H1 (cell line): ENCODE data around the gene ADAMTS8. TPM values are rescaled to one million over a fixed set of nuclear protein-coding genes. Genes with fewer than 3 reads are reported as not detected.
A peak's percentile ranks its signal among the peaks of the same experiment; 100 is the strongest.

Experiments used
- CTCF ChIA-PET: fragments of 300-600 bp; sonication (Branson Sonifier 250); formaldehyde crosslinking; loops from one replicate; lab custom pipeline; 2021; ENCODE audit not compliant: partially characterized antibody; lab: Charles Lee
- POLR2A ChIA-PET: fragments of 300-600 bp; sonication (Branson Sonifier 250); formaldehyde crosslinking; loops from one replicate; lab custom pipeline; 2021; ENCODE audit warnings: inconsistent platforms; ENCODE audit not compliant: partially characterized antibody; lab: Charles Lee
- DNase-seq, 2 experiments: peaks; one replicate each; pipeline versions ENCODE4 v3.0.0 to v3.0.0-alpha.2; 2010 to 2022; ENCODE audit warnings: low spot score in 2 of 2, low read depth in 1 of 2, mixed read lengths in 1 of 2
- FAIRE-seq: peaks from 2 replicates; lab custom pipeline; 2011; peaks lifted over from hg19 to GRCh38; lab: Jason Lieb, UNC
- H2AFZ ChIP-seq: 2 replicates; pipeline ENCODE4 v1.8.1; 2012; ENCODE audit warnings: low read length, inconsistent platforms
- H2AK5ac ChIP-seq: 2 replicates; pipeline ENCODE4 v1.6.1; 2013; ENCODE audit warnings: low read depth, low read length
- H2BK120ac ChIP-seq: replicated peaks from 2 replicates; pipeline ENCODE3; 2013; ENCODE audit warnings: low read depth, low read length, inconsistent platforms
- H2BK12ac ChIP-seq: 2 replicates; pipeline ENCODE4 v1.6.1; 2013; ENCODE audit warnings: low read depth, low read length
- H2BK15ac ChIP-seq: 2 replicates; pipeline ENCODE4 v1.6.1; 2013; ENCODE audit warnings: low read length
- H2BK20ac ChIP-seq: 2 replicates; pipeline ENCODE4 v1.6.1; 2013; ENCODE audit warnings: low read length
- H2BK5ac ChIP-seq: 2 replicates; pipeline ENCODE4 v1.6.1; 2013; ENCODE audit warnings: low read depth, low read length
- H3K14ac ChIP-seq: 2 replicates; pipeline ENCODE4 v1.6.1; 2013; ENCODE audit warnings: inconsistent platforms; ENCODE audit not compliant: insufficient read length
- H3K18ac ChIP-seq: 2 replicates; pipeline ENCODE4 v1.6.1; 2013; ENCODE audit warnings: low read length; ENCODE audit errors: extremely low read depth
- H3K23ac ChIP-seq: 2 replicates; pipeline ENCODE4 v1.6.1; 2013; ENCODE audit warnings: inconsistent platforms; ENCODE audit not compliant: insufficient read length
- H3K23me2 ChIP-seq: 2 replicates; pipeline ENCODE4 v1.6.1; 2013; ENCODE audit warnings: low read depth, low read length
- H3K27ac ChIP-seq: 2 replicates; pipeline ENCODE4 v1.6.1; 2011; ENCODE audit warnings: low read depth, low read length, inconsistent platforms
- H3K27me3 ChIP-seq, 4 experiments: replicated peaks in 1 of 4; 1 replicate in 1 of 4; 2 replicates in 3 of 4; pipeline versions ENCODE4 v1.6.1 to v1.8.1; 2011 to 2013; ENCODE audit warnings: low read length in 3 of 4, mild to moderate bottlenecking in 3 of 4, inconsistent platforms in 2 of 4, mixed read lengths in 2 of 4, moderate library complexity in 1 of 4; ENCODE audit not compliant: control insufficient read depth in 3 of 4, insufficient read depth in 3 of 4; ENCODE audit errors: extremely low read depth in 1 of 4
- H3K36me3 ChIP-seq, 4 experiments: 2 replicates each; pipeline versions ENCODE4 v1.6.1 to v1.8.1; 2011 to 2013; ENCODE audit warnings: mild to moderate bottlenecking in 4 of 4, low read length in 3 of 4, moderate library complexity in 2 of 4, control low read depth in 1 of 4, inconsistent platforms in 1 of 4; ENCODE audit not compliant: insufficient read depth in 4 of 4, control insufficient read depth in 2 of 4
- H3K4ac ChIP-seq: replicated peaks from 2 replicates; pipeline ENCODE3; 2013; ENCODE audit warnings: low read length, low read depth, mixed read lengths, inconsistent platforms; ENCODE audit not compliant: insufficient read length
- H3K4me1 ChIP-seq, 4 experiments: replicated peaks in 1 of 4; 1 replicate in 1 of 4; 2 replicates in 3 of 4; pipeline versions ENCODE4 v1.6.1 to v1.8.1; 2011 to 2013; ENCODE audit warnings: low read length in 3 of 4, inconsistent platforms in 2 of 4, mixed read lengths in 1 of 4; ENCODE audit not compliant: insufficient read depth in 4 of 4, control insufficient read depth in 3 of 4
- H3K4me2 ChIP-seq, 2 experiments: 2 replicates each; pipeline versions ENCODE4 v1.6.1 to v1.8.1; 2011 to 2013; ENCODE audit warnings: low read depth in 2 of 2, low read length in 2 of 2, control low read depth in 1 of 2, inconsistent platforms in 1 of 2, mild to moderate bottlenecking in 1 of 2; ENCODE audit not compliant: insufficient read depth in 1 of 2
- H3K4me3 ChIP-seq, 4 experiments: fragments of 200-600, 300-600 bp in 1 of 4; sonication (generic), shearing (Covaris generic), sonication (Bioruptor Twin) in 1 of 4; 2 replicates each; pipeline versions ENCODE4 v1.5.1 to v1.8.1; 2011 to 2016; ENCODE audit warnings: low read length in 4 of 4, low read depth in 3 of 4, control low read depth in 2 of 4, inconsistent platforms in 2 of 4, mild to moderate bottlenecking in 2 of 4, mixed read lengths in 1 of 4, moderate library complexity in 1 of 4; ENCODE audit not compliant: insufficient read depth in 2 of 4; ENCODE audit errors: extremely low read depth in 1 of 4
- H3K56ac ChIP-seq: replicated peaks from 2 replicates; pipeline ENCODE3; 2013; ENCODE audit warnings: low read depth, mild to moderate bottlenecking, mixed read lengths, low read length, inconsistent platforms; ENCODE audit not compliant: insufficient read length
- H3K79me1 ChIP-seq: 2 replicates; pipeline ENCODE4 v1.6.1; 2013; ENCODE audit warnings: low read depth, low read length, control low read depth
- H3K79me2 ChIP-seq, 2 experiments: 2 replicates each; pipeline versions ENCODE4 v1.6.1 to v1.8.1; 2012 to 2013; ENCODE audit warnings: low read length in 2 of 2, mild to moderate bottlenecking in 2 of 2, inconsistent platforms in 1 of 2; ENCODE audit not compliant: insufficient read depth in 2 of 2, control insufficient read depth in 1 of 2
- H3K9ac ChIP-seq, 4 experiments: replicated peaks in 1 of 4; 1 replicate in 1 of 4; 2 replicates in 3 of 4; pipeline versions ENCODE4 v1.6.1 to v1.8.1; 2011 to 2013; ENCODE audit warnings: low read depth in 3 of 4, low read length in 3 of 4, control low read depth in 2 of 4, mild to moderate bottlenecking in 2 of 4, moderate library complexity in 2 of 4, inconsistent platforms in 1 of 4; ENCODE audit errors: extremely low read depth in 1 of 4
- H3K9me3 ChIP-seq, 2 experiments: 2 replicates each; pipeline versions ENCODE4 v1.6.1 to v1.8.1; 2012 to 2013; ENCODE audit warnings: mild to moderate bottlenecking in 2 of 2, moderate library complexity in 2 of 2, control low read depth in 1 of 2, inconsistent platforms in 1 of 2, low read depth in 1 of 2, low read length in 1 of 2, mixed read lengths in 1 of 2; ENCODE audit not compliant: insufficient read depth in 2 of 2
- H4K20me1 ChIP-seq, 2 experiments: replicated peaks in 1 of 2; 2 replicates each; pipeline versions ENCODE3 to v1.8.1; 2011 to 2013; ENCODE audit warnings: inconsistent platforms in 2 of 2, low read length in 2 of 2, mild to moderate bottlenecking in 1 of 2; ENCODE audit not compliant: insufficient read depth in 2 of 2, control insufficient read depth in 1 of 2
- H4K5ac ChIP-seq: 2 replicates; pipeline ENCODE4 v1.6.1; 2013; ENCODE audit warnings: low read length, low read depth, mixed read lengths, inconsistent platforms; ENCODE audit not compliant: insufficient read length
- H4K8ac ChIP-seq: 2 replicates; pipeline ENCODE4 v1.8.0; 2013; ENCODE audit warnings: mild to moderate bottlenecking, moderate library complexity, low read length, inconsistent platforms; ENCODE audit not compliant: insufficient read depth; ENCODE audit errors: extremely low read depth
- H4K91ac ChIP-seq: replicated peaks from 2 replicates; pipeline ENCODE3; 2013; ENCODE audit warnings: low read length, mixed read lengths, inconsistent platforms; ENCODE audit not compliant: insufficient read length
- BACH1 ChIP-seq: IDR thresholded peaks from 2 replicates; pipeline ENCODE4 v1.6.1; 2012; ENCODE audit warnings: low read length, improper control_type of control experiment
- CEBPB ChIP-seq: IDR thresholded peaks from 2 replicates; pipeline ENCODE4 v1.6.1; 2012; ENCODE audit warnings: low read depth, low read length
- CREB1 ChIP-seq: IDR thresholded peaks from 2 replicates; pipeline ENCODE4 v1.6.1; 2012; ENCODE audit warnings: inconsistent platforms
- GABPA ChIP-seq: IDR thresholded peaks from 2 replicates; pipeline ENCODE4 v1.6.1; 2011; ENCODE audit warnings: mild to moderate bottlenecking, low read length, moderate library complexity, borderline replicate concordance; ENCODE audit not compliant: insufficient read depth
- KDM1A ChIP-seq: fragments of 200-600, 300-600 bp; sonication (generic); IDR thresholded peaks from 2 replicates; pipeline ENCODE4 v1.7.1; 2016; ENCODE audit warnings: mild to moderate bottlenecking, low read length, borderline replicate concordance
- POLR2A ChIP-seq, 2 experiments: IDR thresholded peaks; 1 replicate in 1 of 2; 2 replicates in 1 of 2; pipeline ENCODE4 v1.6.1; 2011; ENCODE audit warnings: low read depth in 2 of 2, low read length in 2 of 2, mild to moderate bottlenecking in 2 of 2; ENCODE audit errors: control extremely low read depth in 1 of 2
- POLR2AphosphoS5 ChIP-seq: IDR thresholded peaks from 2 replicates; pipeline ENCODE4 v1.6.1; 2011; ENCODE audit warnings: low read depth, low read length
- RBBP5 ChIP-seq: IDR thresholded peaks from 2 replicates; pipeline ENCODE4 v1.7.1; 2012; ENCODE audit warnings: low read depth, mild to moderate bottlenecking, inconsistent platforms, low read length, moderate library complexity, borderline replicate concordance
- SIX5 ChIP-seq: IDR thresholded peaks from 2 replicates; pipeline ENCODE4 v1.6.1; 2011; ENCODE audit warnings: mild to moderate bottlenecking, low read depth, low read length
- SP4 ChIP-seq: IDR thresholded peaks from 2 replicates; pipeline ENCODE4 v1.6.1; 2012; ENCODE audit warnings: low read length, inconsistent platforms
- TEAD4 ChIP-seq: IDR thresholded peaks from 2 replicates; pipeline ENCODE4 v1.6.1; 2012; ENCODE audit warnings: low read depth, low read length, inconsistent platforms, mixed read lengths
- WGBS, 2 experiments: shearing (Covaris generic) in 1 of 2; methylation state at CpG; one replicate each; pipeline versions ENCODE4 v1.1.6 to v1.1.7; 2013 to 2015; ENCODE audit warnings: low lambda C conversion rate in 2 of 2, mixed read lengths in 2 of 2, inconsistent platforms in 1 of 2, low coverage in 1 of 2, missing lambda C conversion rate in 1 of 2; ENCODE audit not compliant: insufficient replicate concordance in 2 of 2, insufficient coverage in 1 of 2, insufficient read length in 1 of 2; ENCODE audit errors: extremely low coverage in 1 of 2, missing lambda C conversion rate in 1 of 2; 5-methylcytosine and 5-hydroxymethylcytosine counted together
- polyA plus RNA-seq, 7 experiments: library from polyadenylated mRNA; depleted of rRNA in 3 of 7; stranded (reverse) in 5 of 7; unstranded in 2 of 7; fragments of >200 nt in 5 of 7; fragments of 200-250 nt in 2 of 7; gene quantifications; 1 replicate in 5 of 7; 2 replicates in 1 of 7; 4 replicates in 1 of 7; pipeline versions ENCODE4 v1.2.1 to v1.2.3, GENCODE V29; 2011 to 2013; ENCODE audit warnings: missing spikeins in 2 of 7, mixed read lengths in 2 of 7
- total RNA-seq: library from RNA; stranded (reverse); fragmentation: NEBNext Ultra II Directional; extraction: Animal tissue kit (Norgen Biotek cat#: 25700); gene quantifications from 2 replicates; pipeline ENCODE4 v1.2.1, GENCODE V29; 2021
- TF ChIP-seq, protein P1 (sequence below): IDR thresholded peaks from 2 replicates; pipeline ENCODE4 v1.6.1; 2011; ENCODE audit warnings: low read depth, mild to moderate bottlenecking, low read length; ENCODE audit not compliant: insufficient read depth
- TF ChIP-seq, protein P2 (sequence below): IDR thresholded peaks from 2 replicates; pipeline ENCODE4 v1.6.1; 2012; ENCODE audit warnings: inconsistent platforms

Gene ADAMTS8
- total and polyA plus RNA-seq, 2 of the 8 experiments (the other 6 are each of a cell fraction or from before 2014, with no cell fraction given) = 9.3 to 16.6 TPM

DNA sequence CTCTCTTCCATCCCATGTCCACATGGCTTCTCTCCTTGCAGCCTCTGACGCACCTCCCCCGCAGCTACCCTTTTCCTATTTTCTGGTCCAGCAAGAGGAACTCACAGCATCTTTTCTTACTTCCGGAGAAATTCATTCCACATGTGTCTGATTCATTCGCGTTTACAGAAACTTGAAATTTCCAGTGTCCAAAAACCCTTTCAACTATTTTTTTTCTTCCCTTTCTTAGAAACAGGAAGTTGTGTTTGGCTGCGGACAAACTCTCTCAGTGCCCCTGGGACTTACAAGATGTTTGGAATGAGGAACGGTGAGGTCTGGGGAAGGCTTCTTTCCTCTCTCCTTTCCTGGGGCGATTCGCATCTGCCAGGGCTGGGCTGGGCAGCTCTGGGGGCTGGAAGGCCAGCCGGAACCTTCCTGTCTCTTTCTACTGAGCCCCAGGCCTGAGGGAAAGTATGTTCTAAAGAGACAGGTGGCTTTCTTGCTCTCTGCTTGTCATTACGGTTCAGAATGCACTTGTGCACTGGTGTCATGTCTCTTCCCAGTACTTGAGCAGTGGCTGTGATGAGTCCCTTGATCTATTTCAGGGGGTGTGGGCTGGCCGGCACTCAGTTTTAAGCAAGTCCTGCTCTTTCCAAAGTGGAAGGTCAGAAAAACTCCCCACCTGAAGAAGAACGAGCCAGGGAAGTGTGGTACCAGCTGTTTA is 27.5 kb downstream of the ADAMTS8 start:
- Histone ChIP-seq H4K20me1 (no peaks in the 10 kb centered on the region), H2BK12ac (peak overlapping the region; percentile 97; the same call in 1 of the 2 replicates), H3K79me2 (no peaks in the 10 kb centered on the region), H4K8ac (no peak overlapping the region), H2BK20ac (peak overlapping the region; percentile 99), H3K27ac (no peak overlapping the region), H4K91ac (peak overlapping the region; percentile 72), H3K27me3 (no peaks in the 10 kb centered on the region; a peak in 1 of 7 replicates), H2BK120ac (peak overlapping the region; percentile 49), H3K14ac (no peak overlapping the region), H3K23me2 (no peaks in the 10 kb centered on the region), H3K4me2 (no peak overlapping the region), H3K79me1 (no peaks in the 10 kb centered on the region), H2AK5ac (peak overlapping the region; percentile 20), H3K36me3 (no peaks in the 10 kb centered on the region), H3K4ac (no peak overlapping the region), H3K9ac (no peak overlapping the region), H2BK15ac (no peak overlapping the region; the same call in 1 of the 2 replicates), H4K5ac (no peak overlapping the region), H3K4me3 (no peak overlapping the region), H3K18ac (peak overlapping the region; percentile 72; the same call in 1 of the 2 replicates), H3K4me1 (peaks cover 9 to 24% (median 13%) of the 10 kb centered on the region in 4 experiments), H3K9me3 (no peaks in the 10 kb centered on the region), H3K23ac (no peak overlapping the region), H2BK5ac (peak overlapping the region; percentile 69; the same call in 1 of the 2 replicates), H3K56ac (no peak overlapping the region), H2AFZ (no peak overlapping the region)
- FAIRE-seq = no peak
- 94% methylated on average over 12 of the region's 13 CpGs; no CpG with 5 or more reads in 1 of the 2 experiments for WGBS, 2 experiments
- TF ChIP-seq, protein P1, sequence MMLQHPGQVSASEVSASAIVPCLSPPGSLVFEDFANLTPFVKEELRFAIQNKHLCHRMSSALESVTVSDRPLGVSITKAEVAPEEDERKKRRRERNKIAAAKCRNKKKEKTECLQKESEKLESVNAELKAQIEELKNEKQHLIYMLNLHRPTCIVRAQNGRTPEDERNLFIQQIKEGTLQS = no peak
- TF ChIP-seq TEAD4 (no peak), POLR2A (IDR thresholded peaks at IDR 0.05; ENCODE audit: control extremely low read depth in 1 of 2, low read depth in 2 of 2, low read length in 2 of 2) (no peak), GABPA (no peak), SP4 (no peak), POLR2AphosphoS5 (no peak), CEBPB (no peak), SIX5 (no peak), BACH1 (no peak), KDM1A (no peak), CREB1 (no peak), RBBP5 (no peak)
- TF ChIP-seq, protein P2, sequence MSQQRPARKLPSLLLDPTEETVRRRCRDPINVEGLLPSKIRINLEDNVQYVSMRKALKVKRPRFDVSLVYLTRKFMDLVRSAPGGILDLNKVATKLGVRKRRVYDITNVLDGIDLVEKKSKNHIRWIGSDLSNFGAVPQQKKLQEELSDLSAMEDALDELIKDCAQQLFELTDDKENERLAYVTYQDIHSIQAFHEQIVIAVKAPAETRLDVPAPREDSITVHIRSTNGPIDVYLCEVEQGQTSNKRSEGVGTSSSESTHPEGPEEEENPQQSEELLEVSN = no peak
- ChIA-PET POLR2A (interaction anchor here (1.4 kb wide), 1 partner anchor 18 kb away, joined by 4 read pairs; no protein-coding TSS in a partner anchor), CTCF (interaction anchor here (1.4 to 3.2 kb wide), 3 partner anchors 9 to 24 kb away, joined by 5 to 9 read pairs (median 9); no protein-coding TSS in a partner anchor)
- DNase-seq = no peak
